Measurements from ENCODE around the gene CARS1. TPM values are rescaled to one million over a fixed set of nuclear protein-coding genes. Genes with fewer than 3 reads are reported as not detected.
A peak's percentile ranks its signal among the peaks of the same experiment; 100 is the strongest.

Gene CARS1
- total and polyA plus RNA-seq, 9 of the 15 experiments (the other 6 are each of a cell fraction or from before 2014, with no cell fraction given) = 14.4 to 106 (median 73.6) TPM

DNA sequence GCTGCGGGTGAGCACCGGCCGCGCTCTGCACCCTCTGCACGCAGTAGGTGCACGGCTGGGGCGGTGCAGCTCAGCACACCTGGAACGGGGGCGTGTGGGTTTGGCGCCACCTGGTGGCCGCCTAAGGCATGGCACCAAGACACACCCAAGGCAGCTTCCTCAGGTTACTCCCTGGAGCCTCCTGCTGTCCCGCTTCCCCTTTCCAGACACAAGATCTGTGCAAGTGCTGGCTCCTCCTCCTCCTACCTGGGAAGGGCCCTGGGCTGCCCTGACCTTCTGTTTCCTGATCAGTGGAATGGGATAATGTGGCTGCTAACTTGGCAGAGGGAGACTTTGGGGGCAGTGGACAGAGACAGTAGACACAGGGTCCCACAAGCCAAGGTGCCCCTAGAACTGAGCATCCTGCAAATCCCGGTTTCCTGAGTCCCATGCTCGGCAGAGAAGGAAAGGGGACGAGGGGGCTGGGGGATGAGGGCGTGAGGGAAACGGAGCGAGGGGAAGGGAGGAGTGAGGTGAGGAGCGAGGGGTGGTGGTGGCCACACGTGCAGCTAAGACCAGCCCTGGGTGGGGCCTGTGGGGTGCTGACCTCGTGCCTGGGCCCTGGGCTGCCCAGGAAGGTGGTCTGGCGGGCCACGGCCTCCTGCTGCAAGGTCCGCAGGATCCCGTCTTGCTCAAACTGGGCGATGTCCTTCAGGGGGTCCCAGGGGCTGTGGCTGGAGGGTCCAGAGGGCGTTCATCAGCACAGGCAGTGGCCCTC, 34.8 kb upstream of the CARS1 start (continued):
- no peak; a peak in 1 of 4 replicates for TF ChIP-seq MLLT1 (IDR thresholded peaks at IDR 0.05)
- TF ChIP-seq, protein P1, sequence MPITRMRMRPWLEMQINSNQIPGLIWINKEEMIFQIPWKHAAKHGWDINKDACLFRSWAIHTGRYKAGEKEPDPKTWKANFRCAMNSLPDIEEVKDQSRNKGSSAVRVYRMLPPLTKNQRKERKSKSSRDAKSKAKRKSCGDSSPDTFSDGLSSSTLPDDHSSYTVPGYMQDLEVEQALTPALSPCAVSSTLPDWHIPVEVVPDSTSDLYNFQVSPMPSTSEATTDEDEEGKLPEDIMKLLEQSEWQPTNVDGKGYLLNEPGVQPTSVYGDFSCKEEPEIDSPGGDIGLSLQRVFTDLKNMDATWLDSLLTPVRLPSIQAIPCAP (CRISPR knock-in tag; IDR thresholded peaks at IDR 0.05; ENCODE audit: borderline replicate concordance) = no peak
- TF ChIP-seq SAP30 (IDR thresholded peaks at IDR 0.05; ENCODE audit: borderline replicate concordance, insufficient read depth, low read depth, low read length, poor library complexity, severe bottlenecking) = no peak
- no peak for TF ChIP-seq DDX20 (tag; IDR thresholded peaks at IDR 0.05; ENCODE audit: low read depth)
- peak; percentile 97 to 99 (median 98) for TF ChIP-seq CTCF (IDR thresholded peaks at IDR 0.05 in 2 of 3, conservative IDR thresholded peaks at IDR 0.05 in 1 of 3; ENCODE audit: insufficient read depth in 2 of 3, low read depth in 1 of 3, low read length in 3 of 3)
- no peak for TF ChIP-seq ZNF507 (tag; conservative IDR thresholded peaks at IDR 0.05)
- TF ChIP-seq ETV5 (CRISPR knock-in tag; IDR thresholded peaks at IDR 0.05; ENCODE audit: low read depth) = no peak
- TF ChIP-seq TSHZ1 (CRISPR knock-in tag; IDR thresholded peaks at IDR 0.05) = no peak
- peak; percentile 67; the same call in 1 of the 2 replicates for TF ChIP-seq ZEB2 (IDR thresholded peaks at IDR 0.05)
- TF ChIP-seq NFYB (IDR thresholded peaks at IDR 0.05; ENCODE audit: extremely low read depth, insufficient read length) = no peak
- TF ChIP-seq ATF7 (IDR thresholded peaks at IDR 0.05) = peak; percentile 33; the same call in 1 of the 2 replicates
- no peak for TF ChIP-seq SAFB (IDR thresholded peaks at IDR 0.05; ENCODE audit: borderline replicate concordance, low read depth, low read length)
- no peak for TF ChIP-seq NR2C1 (IDR thresholded peaks at IDR 0.05)
- no peak for TF ChIP-seq NR2C1 (tag; IDR thresholded peaks at IDR 0.05)
